Uterus (tissue), 4 donors: ENCODE results near the gene LCE3E. TPM values are rescaled to one million over a fixed set of nuclear protein-coding genes. Genes with fewer than 3 reads are reported as not detected.
"Not testable (repeated sequence)": the region's sequence is repeated elsewhere in the genome, so short reads cannot be mapped to it uniquely, and the experiment has no call there.

Source experiments
- DNase-seq, 2 donors: peaks; one replicate each; pipeline ENCODE4 v3.0.0-alpha.2; 2019 to 2020
- H3K27ac ChIP-seq, 2 donors: fragments of 200-600 bp; sonication (generic); 1 replicate in 1 of 2; 2 replicates in 1 of 2; pipeline ENCODE4 v1.5.1; 2016 to 2018
- H3K27me3 ChIP-seq, 2 donors: fragments of 200-600 bp; sonication (generic); one replicate each; pipeline ENCODE4 v1.5.1; 2018 to 2019; ENCODE audit warnings: control low read depth in 1 of 2
- H3K36me3 ChIP-seq, 2 donors: fragments of 200-600 bp; sonication (generic); one replicate each; pipeline ENCODE4 v1.5.1; 2019; ENCODE audit warnings: control low read depth in 1 of 2
- H3K4me1 ChIP-seq, 2 donors: fragments of 200-600 bp; sonication (generic); one replicate each; pipeline ENCODE4 v1.5.1; 2018 to 2019; ENCODE audit warnings: control low read depth in 1 of 2
- H3K4me3 ChIP-seq, 2 donors: fragments of 200-600 bp; sonication (generic); 1 replicate in 1 of 2; 2 replicates in 1 of 2; pipeline ENCODE4 v1.5.1; 2018 to 2019; ENCODE audit warnings: mild to moderate bottlenecking in 1 of 2
- H3K9me3 ChIP-seq, 2 donors: fragments of 200-600 bp; sonication (generic); one replicate each; pipeline ENCODE4 v1.5.1; 2019; ENCODE audit warnings: control low read depth in 1 of 2
- POLR2A ChIP-seq, 2 donors: fragments of 450-650 bp; IDR thresholded peaks; one replicate each; pipeline ENCODE4 v1.6.1; 2016; ENCODE audit warnings: antibody characterized with exemption in 2 of 2, mild to moderate bottlenecking in 1 of 2, moderate library complexity in 1 of 2
- intact Hi-C: fragments of 100-400 bp; cut with DNase I; formaldehyde crosslinking; loops from one replicate; pipeline ENCODE4 v1.15.1; 2023; ENCODE audit warnings: low total_unique reads
- total RNA-seq, 4 donors: library from RNA; depleted of rRNA in 3 of 4; stranded (reverse); fragments of >200 nt in 3 of 4; gene quantifications; one replicate each; pipeline versions ENCODE4 v1.1.0 to v1.2.4, GENCODE V29; 2014 to 2023
- TF ChIP-seq, protein P1 (sequence below), 4 experiments: fragments of 200-600 bp in 2 of 4; fragments of 450-650 bp in 2 of 4; sonication (generic) in 2 of 4; IDR thresholded peaks; one replicate each; pipeline ENCODE4 v1.5.1; 2016 to 2019; ENCODE audit warnings: antibody characterized with exemption in 4 of 4, mild to moderate bottlenecking in 2 of 4, moderate library complexity in 1 of 4
- donor health status: DM: yes; HTN: yes; CAD: no.

The LCE3E gene
- total RNA-seq, 4 donors from 2014 or later = not detected

DNA sequence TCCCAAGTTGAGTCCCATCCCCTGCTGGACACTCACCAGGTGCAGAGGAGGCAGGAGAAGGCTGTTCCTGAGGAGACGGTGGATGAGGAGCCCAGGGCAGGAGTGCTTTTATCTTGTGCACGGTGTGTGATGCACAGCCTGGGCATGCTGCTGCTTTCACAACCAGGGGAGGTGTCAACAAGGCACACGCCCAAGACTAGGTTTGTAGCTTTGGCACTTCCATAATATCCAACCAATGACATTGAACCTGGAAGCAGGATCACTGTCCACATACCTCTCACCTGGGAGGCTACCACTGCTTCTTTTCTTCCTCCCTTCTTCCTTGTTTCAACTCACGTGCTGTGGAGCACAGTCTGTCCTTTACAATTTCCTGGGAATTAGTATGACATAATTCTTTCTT lies 13.9 kb upstream of the LCE3E start, which contains the start of gene LCE3D:
Gene LCE3D (minus strand): TSS at position 84 of the 400 bp plus-strand sequence. CDS start 580 bp downstream, outside the sequence.
- TF ChIP-seq, protein P1, sequence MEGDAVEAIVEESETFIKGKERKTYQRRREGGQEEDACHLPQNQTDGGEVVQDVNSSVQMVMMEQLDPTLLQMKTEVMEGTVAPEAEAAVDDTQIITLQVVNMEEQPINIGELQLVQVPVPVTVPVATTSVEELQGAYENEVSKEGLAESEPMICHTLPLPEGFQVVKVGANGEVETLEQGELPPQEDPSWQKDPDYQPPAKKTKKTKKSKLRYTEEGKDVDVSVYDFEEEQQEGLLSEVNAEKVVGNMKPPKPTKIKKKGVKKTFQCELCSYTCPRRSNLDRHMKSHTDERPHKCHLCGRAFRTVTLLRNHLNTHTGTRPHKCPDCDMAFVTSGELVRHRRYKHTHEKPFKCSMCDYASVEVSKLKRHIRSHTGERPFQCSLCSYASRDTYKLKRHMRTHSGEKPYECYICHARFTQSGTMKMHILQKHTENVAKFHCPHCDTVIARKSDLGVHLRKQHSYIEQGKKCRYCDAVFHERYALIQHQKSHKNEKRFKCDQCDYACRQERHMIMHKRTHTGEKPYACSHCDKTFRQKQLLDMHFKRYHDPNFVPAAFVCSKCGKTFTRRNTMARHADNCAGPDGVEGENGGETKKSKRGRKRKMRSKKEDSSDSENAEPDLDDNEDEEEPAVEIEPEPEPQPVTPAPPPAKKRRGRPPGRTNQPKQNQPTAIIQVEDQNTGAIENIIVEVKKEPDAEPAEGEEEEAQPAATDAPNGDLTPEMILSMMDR (IDR thresholded peaks at IDR 0.05) = no peak
- TF ChIP-seq POLR2A (IDR thresholded peaks at IDR 0.05) = no peak
- intact Hi-C loops = no loop called here
- Histone ChIP-seq H3K4me1 (no peaks in the 10 kb centered on the region), H3K36me3 (no peaks in the 10 kb centered on the region), H3K4me3 (no peak within 1 kb of the TSS), H3K27ac (no peak within 1 kb of the TSS), H3K9me3 (no peaks in the 10 kb centered on the region), H3K27me3 (no peaks in the 10 kb centered on the region)
- no peak for DNase-seq

DNA sequence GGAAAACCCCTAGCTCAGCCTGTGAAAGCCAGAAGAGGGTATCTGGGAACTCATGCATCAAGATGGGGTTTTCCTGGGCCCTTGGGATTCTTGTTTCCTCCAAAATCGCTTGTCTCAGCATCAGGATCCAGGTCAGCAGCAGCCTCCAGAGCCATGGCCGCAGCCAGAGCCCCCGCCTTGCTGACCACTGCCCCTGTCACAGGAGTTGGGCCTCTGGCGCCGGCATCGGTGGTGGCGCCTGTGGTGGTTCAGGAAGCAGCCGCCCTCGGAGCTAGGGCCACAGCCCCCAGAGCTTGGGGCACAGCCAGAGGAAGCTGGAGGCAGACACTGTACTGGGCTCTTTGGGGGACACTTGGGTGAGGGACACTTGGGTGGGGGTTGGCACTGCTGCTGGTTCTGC lies 12.9 kb upstream of the LCE3E start:
- H3K4me3 ChIP-seq, intact Hi-C loops, H3K27ac ChIP-seq, DNase-seq, H3K27me3 ChIP-seq, H3K36me3 ChIP-seq, H3K9me3 ChIP-seq, H3K4me1 ChIP-seq: not testable (repeated sequence)

DNA sequence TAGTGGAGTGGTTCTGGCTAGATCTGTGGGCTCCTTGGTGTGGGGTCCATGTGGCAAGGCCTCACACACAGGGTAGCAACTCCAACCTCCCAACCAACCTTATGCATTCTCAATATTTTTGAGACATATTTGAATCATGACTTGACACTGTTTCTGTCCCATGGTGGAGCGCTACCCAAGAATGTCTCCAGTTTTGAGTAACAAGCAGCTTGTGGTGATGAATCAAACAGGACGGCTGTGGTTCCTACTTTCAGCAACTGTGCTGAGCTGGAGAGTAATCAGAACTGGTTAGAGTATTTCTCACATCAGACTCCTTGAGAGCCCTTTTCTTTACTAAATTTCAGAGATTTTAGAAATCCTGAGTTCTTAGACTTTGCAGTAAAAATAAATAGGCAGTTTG lies 10.6 kb upstream of the LCE3E start:
- no peaks in the 10 kb centered on the region for H3K36me3 ChIP-seq
- no peak overlapping the region for H3K27ac ChIP-seq
- H3K4me3 ChIP-seq = no peak overlapping the region
- no peak for DNase-seq
- H3K9me3 ChIP-seq = no peaks in the 10 kb centered on the region
- H3K27me3 ChIP-seq = no peaks in the 10 kb centered on the region
- TF ChIP-seq, protein P1 (IDR thresholded peaks at IDR 0.05) = no peak
- no peak for TF ChIP-seq POLR2A (IDR thresholded peaks at IDR 0.05)
- no peaks in the 10 kb centered on the region for H3K4me1 ChIP-seq
- intact Hi-C loops = no loop called here

DNA sequence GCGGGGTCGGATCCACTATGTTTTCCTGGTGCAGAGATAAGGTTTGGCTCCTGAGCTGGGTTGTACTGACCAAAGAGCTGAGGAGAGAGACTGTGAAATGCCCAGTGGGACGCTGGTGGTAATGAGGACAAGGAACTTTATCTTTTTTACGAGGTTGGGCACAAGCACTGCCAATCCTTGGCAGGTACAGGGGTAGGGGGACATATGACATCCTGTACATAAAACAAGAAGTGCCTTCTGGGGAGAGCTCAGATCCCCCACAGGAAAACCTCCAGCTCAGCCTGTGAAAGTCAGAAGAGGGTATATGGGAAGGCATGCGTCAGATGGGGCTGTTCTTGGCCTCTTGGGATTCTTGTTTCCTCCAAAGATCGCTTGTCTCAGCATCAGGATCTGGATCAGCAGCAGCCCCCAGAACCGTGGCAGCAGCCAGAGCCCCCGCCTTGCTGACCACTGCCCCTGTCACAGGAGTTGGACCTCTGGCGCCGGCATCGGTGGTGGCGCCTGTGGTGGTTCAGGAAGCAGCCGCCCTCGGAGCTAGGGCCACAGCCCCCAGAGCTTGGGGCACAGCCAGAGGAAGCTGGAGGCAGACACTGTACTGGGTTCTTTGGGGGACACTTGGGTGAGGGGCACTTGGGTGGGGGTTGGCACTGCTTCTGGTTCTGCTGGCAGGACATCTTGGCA lies 905 bp downstream of the LCE3E start:
- no peak for DNase-seq
- no peaks in the 10 kb centered on the region for H3K4me1 ChIP-seq
- H3K4me3 ChIP-seq = no peak overlapping the region
- no peaks in the 10 kb centered on the region for H3K36me3 ChIP-seq
- no peaks in the 10 kb centered on the region for H3K9me3 ChIP-seq
- no peaks in the 10 kb centered on the region for H3K27me3 ChIP-seq
- no peak for TF ChIP-seq POLR2A (IDR thresholded peaks at IDR 0.05)
- TF ChIP-seq, protein P1 (IDR thresholded peaks at IDR 0.05) = no peak
- no peak overlapping the region for H3K27ac ChIP-seq
- intact Hi-C loops = no loop called here

DNA sequence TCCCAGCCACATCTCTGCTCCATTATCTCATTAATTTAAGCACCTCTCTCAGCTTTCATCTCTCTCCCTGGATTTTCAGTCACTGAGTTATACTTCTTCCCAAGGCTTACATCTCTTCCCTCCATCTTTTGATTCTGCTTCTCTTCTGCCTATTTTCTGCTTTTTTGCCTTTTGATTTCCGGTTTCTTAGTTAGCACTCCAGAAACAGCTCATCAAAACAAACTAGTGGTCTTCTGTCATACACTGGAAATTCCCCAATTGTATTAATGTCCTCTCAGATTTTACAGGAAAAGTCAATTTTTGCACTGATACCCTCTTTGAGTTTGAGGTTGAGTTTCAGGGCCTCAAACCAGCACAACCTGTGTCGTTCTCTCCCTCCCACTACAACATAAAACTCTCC lies 1.5 kb downstream of the LCE3E start:
- no peak for DNase-seq
- TF ChIP-seq, protein P1 (IDR thresholded peaks at IDR 0.05) = no peak
- no peak for TF ChIP-seq POLR2A (IDR thresholded peaks at IDR 0.05)
- intact Hi-C loops = no loop called here

DNA sequence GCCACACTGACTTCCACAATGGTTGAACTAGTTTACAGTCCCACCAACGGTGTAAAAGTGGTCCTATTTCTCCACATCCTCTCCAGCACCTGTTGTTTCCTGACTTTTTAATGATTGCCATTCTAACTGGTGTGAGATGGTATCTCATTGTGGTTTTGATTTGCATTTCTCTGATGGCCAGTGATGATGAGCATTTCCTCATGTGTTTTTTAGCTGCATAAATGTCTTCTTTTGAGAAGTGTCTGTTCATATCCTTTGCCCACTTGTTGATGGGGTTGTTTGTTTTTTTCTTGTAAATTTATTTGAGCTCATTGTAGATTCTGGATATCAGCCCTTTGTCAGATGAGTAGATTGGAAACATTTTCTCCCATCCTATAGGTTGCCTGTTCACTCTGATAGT lies 18.2 kb downstream of the LCE3E start:
- H3K27ac ChIP-seq, H3K4me1 ChIP-seq, H3K36me3 ChIP-seq, H3K9me3 ChIP-seq, H3K4me3 ChIP-seq, DNase-seq, H3K27me3 ChIP-seq, intact Hi-C loops: not testable (repeated sequence)

More for the DNA sequence above, 1.5 kb downstream of the LCE3E start:
- Histone ChIP-seq H3K27ac (no peak overlapping the region), H3K36me3 (no peaks in the 10 kb centered on the region), H3K4me3 (no peak overlapping the region), H3K9me3 (no peaks in the 10 kb centered on the region), H3K27me3 (no peaks in the 10 kb centered on the region), H3K4me1 (no peaks in the 10 kb centered on the region)
